ENCODE results near the gene NAT9. TPM values are rescaled to one million over a fixed set of nuclear protein-coding genes. Genes with fewer than 3 reads are reported as not detected.

Gene NAT9
- polyA plus RNA-seq, 3 donors: 23.3 to 32.7 (median 24.7) TPM

DNA sequence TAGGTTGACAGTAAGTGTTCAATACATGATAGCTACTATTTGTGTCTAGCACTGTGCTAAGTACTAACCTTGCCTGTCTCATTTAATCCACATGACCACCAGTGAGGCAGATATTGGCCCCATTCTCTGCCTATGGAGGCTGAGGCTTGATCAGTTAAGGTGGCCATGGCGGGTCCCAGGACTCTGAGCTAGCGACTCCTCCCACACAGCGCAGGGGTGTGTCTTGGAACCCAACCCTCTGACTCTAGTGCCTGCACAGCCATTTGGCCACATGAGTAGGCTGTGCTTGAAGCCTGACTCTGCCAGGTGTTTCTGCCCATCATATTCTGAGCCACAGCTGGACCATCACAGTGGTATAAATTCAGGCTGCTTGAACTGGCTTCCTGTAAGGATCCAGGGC lies 21.3 kb downstream of the NAT9 start:
- WGBS, 3 donors: 83 to 92% (median 91%) methylated on average over 3 of the region's 3 CpGs
- H3K27ac ChIP-seq (ENCODE audit: low read depth, low read length): no peak overlapping the region

DNA sequence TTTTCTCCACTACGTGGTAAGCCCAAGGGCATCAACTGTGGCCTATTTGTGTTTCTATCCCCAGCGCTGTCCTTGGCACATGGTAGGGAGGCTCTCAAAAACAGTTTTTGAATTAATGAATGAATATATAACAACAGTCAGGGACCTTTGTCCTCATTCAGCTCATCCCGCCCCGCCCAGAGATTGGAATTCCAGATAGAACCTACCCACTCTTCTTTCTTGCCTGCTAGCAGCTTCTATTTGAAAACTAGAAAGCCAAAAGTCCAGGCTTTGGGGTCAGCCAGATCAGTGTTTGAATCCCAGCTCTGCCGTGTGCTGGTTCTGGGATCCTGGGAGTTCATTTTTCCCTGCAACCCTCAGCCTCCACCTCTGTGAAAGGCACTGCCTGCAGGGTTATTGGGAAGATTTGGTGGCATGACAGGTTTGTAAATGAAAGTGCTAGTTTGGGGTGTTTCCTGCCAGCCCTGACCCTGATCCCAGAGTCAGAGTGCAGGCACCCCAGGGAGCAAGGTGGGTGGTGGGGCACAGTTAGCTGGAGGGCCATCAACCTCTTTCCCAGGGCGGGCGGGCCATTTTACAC lies 23.2 kb downstream of the NAT9 start:
- H3K27ac ChIP-seq (ENCODE audit: low read depth, low read length): no peak overlapping the region
- WGBS, 3 donors: 74 to 95% (median 92%) methylated on average over 7 of the region's 7 CpGs

- H3K27ac ChIP-seq (ENCODE audit: low read depth, low read length): no peak overlapping the region
Measured at GRCh38 chr17:74752415-74752814, 23.7 kb downstream of the NAT9 start.

DNA sequence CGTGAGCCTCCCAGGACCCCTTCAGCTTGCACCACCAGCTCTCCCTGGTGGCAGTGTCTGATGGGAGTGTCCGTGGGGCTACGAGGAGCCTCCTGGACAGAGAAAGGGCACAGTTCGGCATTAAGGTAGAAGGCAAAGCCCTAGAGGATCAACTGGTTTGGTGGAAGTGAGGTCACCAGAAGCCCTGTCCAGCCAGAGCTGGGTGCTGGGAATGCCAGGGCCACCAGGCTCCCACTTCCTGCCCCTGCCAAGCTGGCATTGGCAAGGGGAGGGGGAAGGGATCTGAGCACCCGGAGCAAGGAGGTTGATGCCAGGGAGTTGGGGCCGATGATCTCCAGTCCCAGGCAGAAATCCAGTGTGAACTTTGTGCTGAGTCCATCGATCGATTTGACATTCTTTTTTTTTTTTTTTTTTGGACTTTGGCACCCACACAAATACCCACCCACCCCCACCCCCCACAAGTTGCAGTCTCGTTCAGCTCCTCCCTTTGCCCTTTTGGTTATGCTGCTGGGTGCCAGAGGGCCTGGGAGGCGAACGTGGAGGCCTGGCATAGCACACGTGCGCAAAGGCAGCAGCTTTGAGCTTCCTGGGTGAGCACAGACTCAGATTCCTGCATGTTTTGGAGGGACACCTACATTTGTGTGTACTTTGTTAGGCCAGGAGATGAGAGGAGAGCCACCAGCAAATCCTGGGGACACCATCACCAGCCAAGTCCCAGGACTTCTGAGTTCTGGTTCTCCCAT lies 25.6 kb downstream of the NAT9 start:
- no peak overlapping the region for H3K27ac ChIP-seq (ENCODE audit: low read depth, low read length)
- 21 to 40% (median 30%) methylated on average over 13 of the region's 13 CpGs for WGBS, 3 donors

More at GRCh38 chr17:74752415-74752814, 23.7 kb downstream of the NAT9 start:
- WGBS, 3 donors: 61 to 80% (median 72%) methylated on average over 9 of the region's 9 CpGs

GRCh38 chr17:74750039-74750326 lies 26.2 kb downstream of the NAT9 start:
- H3K27ac ChIP-seq (ENCODE audit: low read depth, low read length): no peak overlapping the region
- WGBS, 3 donors: 6 to 48% (median 46%) methylated on average over 6 of the region's 6 CpGs

- 2 to 6% (median 6%) methylated on average over 36 to 46 of the region's 46 CpGs for WGBS, 3 donors
Measured at GRCh38 chr17:74749279-74750038, 26.7 kb downstream of the NAT9 start.

GRCh38 chr17:74748529-74749278 lies 27.4 kb downstream of the NAT9 start, which contains the start of gene NHERF1:
Gene NHERF1, plus strand, starts transcription at chr17:74748628. Its CDS starts 219 bp downstream, at chr17:74748847.
- H3K27ac ChIP-seq (ENCODE audit: low read depth, low read length): no peak within 1 kb of the TSS

More at GRCh38 chr17:74749279-74750038, 26.7 kb downstream of the NAT9 start:
- H3K27ac ChIP-seq (ENCODE audit: low read depth, low read length): no peak overlapping the region

GRCh38 chr17:74748279-74748528 lies 27.9 kb downstream of the NAT9 start:
- H3K27ac ChIP-seq (ENCODE audit: low read depth, low read length): no peak overlapping the region
- WGBS, 3 donors: 0% methylated on average over 33 to 34 of the region's 34 CpGs

More at GRCh38 chr17:74748529-74749278, 27.4 kb downstream of the NAT9 start, which contains the start of gene NHERF1:
- 0 to 1% (median 0%) methylated on average over 66 to 90 of the region's 90 CpGs for WGBS, 3 donors

DNA sequence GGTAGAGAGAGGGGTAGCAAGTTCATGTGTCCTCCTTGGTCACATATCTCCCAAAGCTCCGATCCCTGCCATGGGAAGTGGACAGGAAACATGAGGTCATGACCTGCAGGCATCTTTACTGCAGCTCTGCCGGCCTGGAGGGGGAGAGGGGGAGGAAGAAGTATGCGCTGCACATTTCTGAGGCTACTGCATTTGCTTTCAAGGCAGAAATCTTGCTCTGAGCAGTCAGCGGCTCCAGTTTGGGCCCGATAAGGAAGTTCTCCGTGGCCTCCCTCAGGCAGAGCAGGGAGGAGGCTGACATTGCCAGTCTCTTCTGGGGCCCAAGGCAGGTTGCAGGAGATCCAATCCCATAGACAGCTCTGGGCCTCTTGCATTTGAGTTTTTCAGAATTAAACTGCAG lies 29.2 kb downstream of the NAT9 start:
- H3K27ac ChIP-seq (ENCODE audit: low read depth, low read length): no peak overlapping the region
- 24 to 49% (median 25%) methylated on average over 6 of the region's 6 CpGs for WGBS, 3 donors

GRCh38 chr17:74746376-74746775 lies 29.8 kb downstream of the NAT9 start:
- H3K27ac ChIP-seq (ENCODE audit: low read depth, low read length): no peak overlapping the region
- WGBS, 3 donors: 73 to 83% (median 76%) methylated on average over 5 of the region's 5 CpGs

DNA sequence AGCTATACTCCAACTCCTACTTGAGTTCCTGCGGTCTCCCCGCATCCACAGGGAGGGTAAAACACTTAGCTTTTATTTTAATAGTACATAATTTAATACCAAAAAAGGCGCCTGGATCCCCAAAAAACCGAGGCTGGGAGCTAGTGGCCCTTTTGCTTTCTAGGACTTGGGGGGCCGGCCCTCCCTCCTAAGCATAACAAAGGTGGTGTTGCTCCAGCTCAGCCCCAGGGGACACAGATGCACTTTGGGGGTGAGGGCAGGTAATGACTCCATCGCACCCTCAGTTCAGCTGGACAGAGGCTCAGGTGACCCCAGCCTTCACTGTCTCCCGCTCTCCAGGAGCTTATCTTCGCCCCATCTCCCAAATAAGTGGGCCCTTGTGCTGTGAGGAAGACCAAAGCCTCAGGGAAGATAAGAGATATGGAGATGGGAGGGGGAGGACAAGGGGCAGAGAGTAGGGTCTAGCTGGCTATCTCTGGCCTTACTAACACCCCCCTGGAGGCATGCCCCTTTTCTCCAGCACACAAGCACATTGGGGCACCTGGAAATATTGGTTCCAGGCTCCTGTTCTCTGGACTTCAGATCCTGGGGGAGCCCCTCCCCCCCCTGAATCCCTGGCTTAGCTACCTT lies 30.5 kb downstream of the NAT9 start:
- H3K27ac ChIP-seq (ENCODE audit: low read depth, low read length): no peak overlapping the region
- 85 to 90% (median 89%) methylated on average over 8 of the region's 8 CpGs for WGBS, 3 donors

GRCh38 chr17:74744714-74745547 lies 31.2 kb downstream of the NAT9 start:
- H3K27ac ChIP-seq (ENCODE audit: low read depth, low read length): no peak overlapping the region

GRCh38 chr17:74744349-74744713 lies 31.8 kb downstream of the NAT9 start:
- H3K27ac ChIP-seq (ENCODE audit: low read depth, low read length): no peak overlapping the region
- WGBS, 3 donors: 41 to 49% (median 47%) methylated on average over 2 of the region's 2 CpGs

More at GRCh38 chr17:74744714-74745547, 31.2 kb downstream of the NAT9 start:
- WGBS, 3 donors: 30 to 41% (median 37%) methylated on average over 23 to 24 of the region's 24 CpGs

DNA sequence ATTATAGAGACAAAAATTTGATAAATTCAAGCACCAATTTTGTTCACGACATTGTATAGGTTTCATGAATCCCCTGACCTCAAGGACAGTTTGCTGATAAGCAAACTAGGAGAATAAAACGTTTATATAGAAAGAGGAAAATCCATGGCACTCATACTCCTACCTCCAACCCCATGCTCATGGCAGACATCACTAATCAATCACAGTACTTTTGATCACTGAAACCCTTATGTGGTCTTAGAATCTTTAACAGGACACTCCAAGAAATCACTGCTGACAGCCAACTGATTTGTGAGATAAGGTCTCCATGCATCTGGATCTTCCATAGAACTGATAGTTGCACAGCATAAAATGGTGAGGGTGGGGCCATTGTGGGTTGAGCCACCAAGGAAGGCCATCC lies 32.4 kb downstream of the NAT9 start:
- WGBS, 3 donors: 32 to 82% (median 82%) methylated on average over 2 of the region's 2 CpGs

DNA sequence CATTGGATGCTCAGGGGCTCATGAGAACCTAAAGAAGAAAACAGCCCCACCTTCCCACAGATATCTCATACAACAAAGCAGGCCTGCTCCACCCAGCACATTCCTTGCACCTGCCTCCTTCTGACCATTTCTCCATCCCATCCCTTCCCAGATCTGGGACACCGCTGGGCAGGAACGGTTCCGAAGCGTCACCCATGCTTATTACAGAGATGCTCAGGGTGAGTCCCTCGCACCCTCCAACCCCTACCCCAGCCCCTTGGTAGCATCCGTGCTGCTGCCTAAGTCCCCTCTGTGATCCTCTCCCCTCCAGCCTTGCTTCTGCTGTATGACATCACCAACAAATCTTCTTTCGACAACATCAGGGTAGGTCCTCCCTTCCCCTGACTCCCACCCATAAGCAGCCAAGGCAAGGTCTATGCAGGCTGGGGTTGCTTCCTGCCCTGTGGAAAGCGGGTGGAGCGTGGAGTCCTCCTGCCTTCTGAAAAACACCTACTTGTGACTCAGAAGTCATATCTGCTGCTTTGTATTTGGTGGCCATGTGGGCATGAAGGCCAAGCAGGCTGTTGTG lies 33.1 kb downstream of the NAT9 start:
- no peak overlapping the region for H3K27ac ChIP-seq (ENCODE audit: low read depth, low read length)
- 89 to 90% (median 89%) methylated on average over 9 of the region's 9 CpGs for WGBS, 3 donors

More for the DNA sequence above, 32.4 kb downstream of the NAT9 start:
- H3K27ac ChIP-seq (ENCODE audit: low read depth, low read length): no peak overlapping the region

DNA sequence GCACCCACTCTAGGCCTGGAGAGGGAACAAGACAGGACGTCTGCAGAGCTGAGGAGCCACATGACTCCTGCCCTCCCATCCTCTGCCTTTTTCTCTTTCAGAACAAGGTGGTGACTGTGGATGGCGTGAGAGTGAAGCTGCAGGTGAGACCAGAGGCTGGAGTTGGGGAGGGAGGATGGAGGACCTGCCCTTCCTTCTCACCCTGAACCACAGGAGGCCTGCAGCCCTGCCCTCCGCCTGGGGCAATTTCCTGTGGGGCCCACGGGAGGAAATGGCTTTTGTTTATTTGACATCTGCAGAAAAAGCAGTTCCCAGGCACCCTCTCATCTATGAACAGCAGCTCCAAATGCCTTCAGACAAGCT lies 34.0 kb downstream of the NAT9 start:
- WGBS, 3 donors: 28 to 50% (median 31%) methylated on average over 4 of the region's 4 CpGs
- no peak overlapping the region for H3K27ac ChIP-seq (ENCODE audit: low read depth, low read length)

DNA sequence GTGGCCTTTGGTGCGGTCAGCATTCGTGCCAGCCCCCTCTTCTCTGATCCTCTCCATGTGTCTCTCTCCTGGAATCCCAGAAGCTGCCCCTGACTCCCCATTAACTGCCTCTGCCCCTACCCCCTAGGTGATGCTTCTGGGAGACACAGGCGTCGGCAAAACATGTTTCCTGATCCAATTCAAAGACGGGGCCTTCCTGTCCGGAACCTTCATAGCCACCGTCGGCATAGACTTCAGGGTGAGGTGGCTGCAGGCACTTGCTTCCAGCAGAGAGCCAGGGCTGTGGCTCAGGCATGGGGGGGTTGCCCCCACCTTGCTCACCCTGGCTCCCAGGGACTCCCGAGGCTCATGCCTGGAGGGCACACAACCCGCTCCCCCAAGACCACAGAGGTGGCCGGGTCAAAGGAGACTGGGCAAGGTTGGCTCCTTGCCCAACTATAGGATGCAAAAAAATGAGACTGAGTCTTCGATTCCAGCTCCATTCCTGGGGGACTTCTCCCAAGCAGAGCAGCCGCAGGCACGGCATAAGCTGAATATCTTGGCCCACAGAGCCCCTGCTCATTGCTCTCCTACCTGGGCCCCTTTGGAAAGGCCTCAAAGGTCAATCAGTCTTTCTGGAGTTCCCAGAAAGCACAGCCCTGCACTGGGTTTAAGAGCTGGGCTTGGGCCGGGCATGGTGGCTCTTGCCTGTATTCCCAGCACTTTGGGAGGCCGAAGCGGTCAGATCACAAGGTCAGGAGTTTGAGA lies 35.3 kb downstream of the NAT9 start:
- H3K27ac ChIP-seq (ENCODE audit: low read depth, low read length): no peak overlapping the region
- 79 to 81% (median 79%) methylated on average over 17 of the region's 17 CpGs for WGBS, 3 donors

Measured in adipose tissue (tissue), 3 donors.